Liver (tissue), 9 donors: ENCODE results near the gene KRTAP5-6. TPM values are rescaled to one million over a fixed set of nuclear protein-coding genes. Genes with fewer than 3 reads are reported as not detected.
A peak's percentile ranks its signal among the peaks of the same experiment; 100 is the strongest.
"Not testable (repeated sequence)": the region's sequence is repeated elsewhere in the genome, so short reads cannot be mapped to it uniquely, and the experiment has no call there.

Experiments used
- DNase-seq: peaks from one replicate; pipeline ENCODE4 v3.0.0-alpha.2; 2017; ENCODE audit warnings: low spot score
- H3K27ac ChIP-seq, 2 donors: one replicate each; pipeline ENCODE4 v1.7.0; 2013; ENCODE audit warnings: inconsistent platforms in 2 of 2, low read length in 2 of 2, control low read depth in 1 of 2, low read depth in 1 of 2, mild to moderate bottlenecking in 1 of 2
- H3K27me3 ChIP-seq, 4 donors: one replicate each; pipeline versions ENCODE4 v1.6.1 to v1.7.0; 2013; ENCODE audit warnings: low read length in 3 of 4, inconsistent platforms in 1 of 4, mild to moderate bottlenecking in 1 of 4, moderate library complexity in 1 of 4; ENCODE audit not compliant: control insufficient read depth in 4 of 4, insufficient read depth in 4 of 4
- H3K36me3 ChIP-seq, 4 donors: one replicate each; pipeline versions ENCODE4 v1.6.1 to v1.7.0; 2013; ENCODE audit warnings: low read length in 3 of 4, mild to moderate bottlenecking in 3 of 4, low read depth in 1 of 4, moderate library complexity in 1 of 4; ENCODE audit not compliant: control insufficient read depth in 4 of 4, insufficient read depth in 3 of 4
- H3K4me1 ChIP-seq, 4 donors: one replicate each; pipeline versions ENCODE4 v1.6.1 to v1.7.0; 2013; ENCODE audit warnings: low read length in 3 of 4, mild to moderate bottlenecking in 3 of 4, moderate library complexity in 1 of 4; ENCODE audit not compliant: control insufficient read depth in 4 of 4, insufficient read depth in 4 of 4
- H3K4me3 ChIP-seq, 3 donors: one replicate each; pipeline versions ENCODE4 v1.6.1 to v1.7.0; 2013; ENCODE audit warnings: low read length in 3 of 3, control low read depth in 1 of 3, low read depth in 1 of 3, mild to moderate bottlenecking in 1 of 3
- H3K9ac ChIP-seq, 2 donors: one replicate each; pipeline ENCODE4 v1.7.0; 2013; ENCODE audit warnings: low read length in 2 of 2, mild to moderate bottlenecking in 2 of 2, moderate library complexity in 2 of 2, control low read depth in 1 of 2, low read depth in 1 of 2
- H3K9me3 ChIP-seq, 4 donors: one replicate each; pipeline versions ENCODE4 v1.6.1 to v1.7.0; 2013; ENCODE audit warnings: low read length in 3 of 4; ENCODE audit not compliant: control insufficient read depth in 4 of 4
- FOXA2 ChIP-seq: IDR thresholded peaks from 2 replicates; pipeline ENCODE4 v1.6.1; 2016; ENCODE audit warnings: antibody characterized with exemption
- HNF4A ChIP-seq, 2 donors: conservative IDR thresholded peaks; 2 replicates each; pipeline ENCODE4 v1.6.1; 2016; ENCODE audit warnings: antibody characterized with exemption in 2 of 2, mild to moderate bottlenecking in 2 of 2
- NR2F2 ChIP-seq: IDR thresholded peaks from 2 replicates; pipeline ENCODE4 v1.6.1; 2016; ENCODE audit warnings: antibody characterized with exemption
- SP1 ChIP-seq: IDR thresholded peaks from 2 replicates; pipeline ENCODE4 v1.6.1; 2018; ENCODE audit warnings: antibody characterized with exemption, mild to moderate bottlenecking
- TAF1 ChIP-seq: conservative IDR thresholded peaks from 2 replicates; pipeline ENCODE4 v1.6.1; 2016; ENCODE audit warnings: antibody characterized with exemption, mild to moderate bottlenecking
- WGBS: extraction: QIAGEN DNeasy Blood & Tissue Kit; methylation state at CpG from one replicate; pipeline ENCODE4 v1.1.7; 2013; 5-methylcytosine and 5-hydroxymethylcytosine counted together
- polyA plus RNA-seq, 2 donors: library from polyadenylated mRNA; stranded (reverse) in 1 of 2; unstranded in 1 of 2; fragments of 200-250 nt in 1 of 2; fragments of >200 nt in 1 of 2; fragmentation: Nextera tagmentation in 1 of 2; extraction: Ambion mirVana in 1 of 2; gene quantifications; one replicate each; pipeline versions ENCODE4 v1.2.1 to v1.2.3, GENCODE V29; 2013 to 2015
- total RNA-seq, 2 donors: library from RNA; depleted of rRNA; stranded (reverse); fragments of >200 nt; gene quantifications; one replicate each; pipeline ENCODE4 v1.2.3, GENCODE V29; 2014
- TF ChIP-seq, protein P1 (sequence below): IDR thresholded peaks from 2 replicates; pipeline ENCODE4 v1.6.1; 2016; ENCODE audit warnings: antibody characterized with exemption
- donor health status: healthy.
- donor health status: healthy.
- donor health status: healthy.
- donor health status: healthy.
- donor health status: healthy.

The KRTAP5-6 gene
- total and polyA plus RNA-seq, 4 donors = 0.84 to 1.2 TPM; not detected in 2

DNA sequence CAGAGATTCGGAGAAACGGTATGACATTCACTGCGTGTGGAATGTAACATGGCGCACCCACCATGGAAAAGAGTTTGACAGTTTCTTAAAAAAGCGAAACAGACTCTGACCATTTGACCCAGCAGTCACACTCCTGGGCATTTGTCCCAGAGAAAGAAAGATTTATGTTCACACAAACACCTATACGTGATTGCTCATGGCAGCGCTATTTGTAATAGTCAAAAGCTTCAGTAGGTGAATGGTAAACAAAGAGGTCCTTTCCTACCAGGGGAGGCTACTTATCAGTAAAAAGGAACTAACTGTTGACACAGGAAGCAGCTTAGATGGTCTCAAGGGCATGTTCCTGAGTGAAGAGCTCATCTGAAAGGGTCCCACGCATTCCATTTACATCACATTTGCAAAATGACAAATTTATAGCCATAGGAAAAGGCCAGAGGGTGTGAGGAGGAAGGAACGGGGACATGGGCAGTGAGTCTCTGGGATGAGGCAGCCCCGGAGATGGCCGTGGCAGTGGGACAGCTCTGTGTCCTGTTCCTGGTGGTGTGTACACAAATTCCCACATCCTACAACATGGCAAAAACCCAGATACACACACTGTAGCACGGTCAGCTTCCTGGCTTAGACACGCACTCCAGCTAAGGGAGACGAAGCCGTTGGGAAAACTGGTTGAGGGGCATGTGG is 14.6 kb upstream of the KRTAP5-6 start (continued):
- TF ChIP-seq, protein P1, sequence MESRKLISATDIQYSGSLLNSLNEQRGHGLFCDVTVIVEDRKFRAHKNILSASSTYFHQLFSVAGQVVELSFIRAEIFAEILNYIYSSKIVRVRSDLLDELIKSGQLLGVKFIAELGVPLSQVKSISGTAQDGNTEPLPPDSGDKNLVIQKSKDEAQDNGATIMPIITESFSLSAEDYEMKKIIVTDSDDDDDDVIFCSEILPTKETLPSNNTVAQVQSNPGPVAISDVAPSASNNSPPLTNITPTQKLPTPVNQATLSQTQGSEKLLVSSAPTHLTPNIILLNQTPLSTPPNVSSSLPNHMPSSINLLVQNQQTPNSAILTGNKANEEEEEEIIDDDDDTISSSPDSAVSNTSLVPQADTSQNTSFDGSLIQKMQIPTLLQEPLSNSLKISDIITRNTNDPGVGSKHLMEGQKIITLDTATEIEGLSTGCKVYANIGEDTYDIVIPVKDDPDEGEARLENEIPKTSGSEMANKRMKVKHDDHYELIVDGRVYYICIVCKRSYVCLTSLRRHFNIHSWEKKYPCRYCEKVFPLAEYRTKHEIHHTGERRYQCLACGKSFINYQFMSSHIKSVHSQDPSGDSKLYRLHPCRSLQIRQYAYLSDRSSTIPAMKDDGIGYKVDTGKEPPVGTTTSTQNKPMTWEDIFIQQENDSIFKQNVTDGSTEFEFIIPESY = no peak
- peak; percentile 90 for TF ChIP-seq NR2F2
- TF ChIP-seq FOXA2 = peak; percentile 49
- peak; percentile 20 to 45 for TF ChIP-seq HNF4A (conservative IDR thresholded peaks at IDR 0.05)
- TF ChIP-seq TAF1 = no peak
- peak; percentile 52 for TF ChIP-seq SP1

DNA sequence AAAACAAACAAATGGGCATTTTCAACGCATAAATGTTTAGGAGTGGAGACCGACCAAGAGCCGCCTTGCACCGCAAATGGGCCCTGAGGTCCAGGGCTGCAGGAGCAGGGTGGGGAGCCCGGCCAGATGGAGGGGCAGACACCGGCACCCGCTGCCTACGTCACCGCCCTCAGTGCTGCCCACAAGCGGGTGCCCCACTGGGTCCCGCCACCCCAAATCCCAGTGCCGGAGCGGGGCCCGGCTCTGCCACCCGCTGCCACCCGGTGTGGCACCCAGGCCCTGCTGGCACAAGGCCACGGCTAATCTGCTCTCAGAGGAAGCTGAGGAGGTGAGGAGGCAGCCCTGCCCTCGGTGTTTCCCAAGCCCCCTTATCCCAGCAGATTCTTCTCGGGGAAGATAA is 13.8 kb upstream of the KRTAP5-6 start:
- DNase-seq, H3K36me3 ChIP-seq, H3K9me3 ChIP-seq, H3K27me3 ChIP-seq: not testable (repeated sequence)
- WGBS = 72% methylated on average over 19 of the region's 19 CpGs
- Histone ChIP-seq H3K4me3 (peak overlapping the region in 1 of 3 donors; percentile 33), H3K9ac (peak overlapping the region in 1 of 2 donors; percentile 74), H3K4me1 (peaks cover 6 to 14% (median 8%) of the 10 kb centered on the region in 4 donors), H3K27ac (peak overlapping the region; percentile 81 to 97)

DNA sequence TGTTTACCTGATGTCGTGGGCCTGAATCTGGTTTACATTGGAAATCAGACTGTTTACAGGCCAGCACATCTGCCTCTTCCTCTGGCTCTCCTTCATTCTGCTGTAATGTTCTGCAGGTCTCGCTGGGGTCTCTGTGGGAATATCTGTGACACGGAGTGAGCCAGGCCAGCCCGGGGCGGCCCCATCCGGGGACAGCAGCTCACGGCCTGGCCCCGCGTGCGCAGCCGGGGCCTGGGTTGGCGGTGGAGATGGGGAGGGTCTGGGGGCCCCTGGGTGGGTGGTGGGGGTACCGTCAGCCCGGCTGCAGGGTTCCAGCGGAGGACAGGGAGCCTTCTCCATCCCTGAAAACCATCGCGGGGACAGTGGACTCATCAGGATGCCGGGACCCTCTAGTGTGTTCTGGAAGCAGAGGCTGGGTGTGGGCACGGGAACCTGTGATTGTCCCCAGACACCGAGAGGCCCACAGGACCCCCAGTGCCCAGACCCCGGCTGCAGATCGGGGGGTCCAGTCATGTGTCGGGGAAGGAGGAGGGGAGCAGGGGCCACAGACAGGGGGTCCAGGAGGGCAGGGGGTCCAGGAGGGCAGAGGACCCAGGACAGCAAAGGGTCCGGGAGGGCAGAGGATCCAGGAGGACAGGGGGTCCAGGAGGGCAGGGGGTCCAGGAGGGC is 13.0 kb upstream of the KRTAP5-6 start:
- WGBS = 64% methylated on average over 16 of the region's 24 CpGs
- not testable (repeated sequence) for H3K27me3 ChIP-seq, H3K9me3 ChIP-seq, DNase-seq, H3K36me3 ChIP-seq, H3K9ac ChIP-seq
- peak overlapping the region in 1 of 3 donors; percentile 46 for H3K4me3 ChIP-seq
- peak overlapping the region; percentile 51 to 67 for H3K27ac ChIP-seq
- peaks cover 4 to 13% (median 7%) of the 10 kb centered on the region in 4 donors for H3K4me1 ChIP-seq

DNA sequence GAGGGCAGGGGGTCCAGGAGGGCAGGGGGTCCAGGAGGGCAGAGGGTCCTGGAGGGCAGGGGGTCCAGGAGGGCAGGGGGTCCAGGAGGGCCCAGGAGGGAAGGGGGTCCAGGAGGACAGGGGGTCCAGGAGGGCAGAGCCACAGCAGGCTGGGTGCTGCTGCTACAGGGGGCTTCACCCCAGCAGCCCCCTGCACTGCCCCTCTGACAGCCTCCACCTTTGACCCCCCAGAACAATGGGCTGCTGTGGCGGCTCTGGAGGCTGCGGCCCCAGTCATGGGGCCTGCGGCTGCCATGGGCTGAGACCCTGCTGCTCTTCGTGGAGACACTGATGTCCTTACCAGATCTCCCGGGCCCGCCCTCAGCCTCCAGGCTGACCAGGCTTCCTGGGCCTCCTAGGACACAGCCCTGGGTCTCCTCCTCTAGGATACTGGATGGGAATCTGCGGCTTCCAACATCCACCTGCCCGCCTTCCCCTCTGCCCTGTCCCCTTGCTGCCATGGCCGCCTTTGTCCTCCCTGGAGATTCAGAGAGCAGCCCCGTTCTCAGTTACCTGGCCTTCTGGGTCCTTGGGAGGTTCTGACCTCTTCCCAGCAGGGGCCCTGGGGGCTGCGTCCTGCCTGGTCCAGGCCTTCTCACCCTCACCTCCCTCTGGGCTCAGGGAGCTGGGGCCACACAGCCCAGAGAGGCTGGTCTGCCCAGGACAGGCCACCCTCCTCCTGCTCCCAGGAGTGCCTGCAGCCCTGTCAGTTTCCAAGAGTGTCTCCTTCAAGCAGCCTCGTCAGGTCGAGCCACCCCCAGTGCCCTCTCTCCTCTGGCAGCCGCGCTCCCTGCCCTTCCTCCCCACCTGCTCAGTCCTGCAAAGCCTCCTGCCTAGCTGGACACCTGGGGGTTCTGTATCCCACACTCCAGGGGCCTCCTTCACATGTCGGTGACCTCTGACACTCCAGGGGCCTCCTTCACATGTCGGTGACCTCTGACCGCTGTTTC is 11.8 kb upstream of the KRTAP5-6 start:
- Histone ChIP-seq H3K27ac (peak overlapping the region; percentile 81 to 96), H3K4me3 (peak overlapping the region; percentile 33 to 76 (median 35)), H3K4me1 (peaks cover 2 to 16% (median 7%) of the 10 kb centered on the region in 4 donors), H3K9ac (peak overlapping the region; percentile 57 to 92)
- H3K36me3 ChIP-seq, DNase-seq, H3K27me3 ChIP-seq, H3K9me3 ChIP-seq: not testable (repeated sequence)
- 72% methylated on average over 15 of the region's 18 CpGs for WGBS

DNA sequence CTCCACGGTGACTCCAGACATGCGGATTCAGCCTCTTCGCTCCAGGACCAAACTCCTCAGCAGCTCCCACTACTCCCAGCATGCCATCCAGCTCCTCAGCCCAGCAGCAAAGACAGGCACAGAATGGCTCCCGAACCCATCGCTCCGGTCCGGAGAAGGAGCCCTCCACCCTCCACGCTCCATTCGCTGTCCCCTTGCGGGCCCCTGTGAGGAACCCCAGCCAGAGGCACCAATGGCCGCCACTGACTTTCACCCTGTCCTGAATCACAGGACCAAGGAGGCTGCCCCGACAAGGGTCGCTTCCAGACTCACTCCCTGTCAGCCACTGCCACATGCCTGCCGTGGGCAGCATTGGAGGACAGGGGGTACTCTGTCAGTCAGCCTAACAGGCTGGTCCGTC is 10.8 kb upstream of the KRTAP5-6 start:
- not testable (repeated sequence) for H3K9ac ChIP-seq, DNase-seq, H3K27me3 ChIP-seq, H3K9me3 ChIP-seq, H3K36me3 ChIP-seq
- Histone ChIP-seq H3K4me1 (peaks cover 6 to 20% (median 11%) of the 10 kb centered on the region in 4 donors), H3K4me3 (peak overlapping the region in 2 of 3 donors; percentile 21 to 66), H3K27ac (peak overlapping the region; percentile 51 to 82)
- 76% methylated on average over 12 of the region's 15 CpGs for WGBS

DNA sequence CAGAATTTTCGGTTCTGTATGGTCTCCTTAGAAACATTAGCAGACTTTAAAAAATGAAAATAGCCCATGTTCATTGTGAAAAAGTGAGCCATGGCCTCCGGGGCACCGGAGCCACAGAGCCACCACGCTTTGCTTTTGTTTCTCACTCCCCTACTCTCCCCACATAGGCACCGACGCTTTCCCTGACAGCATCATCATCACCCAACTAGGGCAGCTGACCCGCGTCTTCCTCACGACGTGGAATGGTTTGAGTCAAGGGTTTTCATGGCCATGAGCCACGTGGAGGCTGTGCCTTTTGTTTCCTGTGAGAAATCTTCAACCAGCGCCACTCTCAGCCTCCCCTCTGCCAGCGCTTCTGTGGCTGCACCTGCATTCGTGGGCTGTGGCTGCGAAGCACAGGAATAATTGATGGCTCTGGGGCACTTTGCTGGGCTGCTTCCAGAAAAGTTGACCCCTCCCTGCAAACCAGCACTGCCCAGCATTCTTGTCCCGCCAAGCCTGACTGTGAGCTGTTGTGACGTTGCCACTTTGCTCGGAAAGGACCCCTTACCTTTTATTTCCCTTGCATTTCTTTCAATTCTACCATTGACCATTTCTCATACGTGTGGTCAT is 8.6 kb upstream of the KRTAP5-6 start:
- WGBS = 58% methylated on average over 19 of the region's 19 CpGs
- H3K4me1 ChIP-seq = peaks cover 16 to 31% (median 21%) of the 10 kb centered on the region in 4 donors
- peak overlapping the region in 1 of 3 donors; percentile 23 for H3K4me3 ChIP-seq
- not testable (repeated sequence) for H3K36me3 ChIP-seq, H3K27me3 ChIP-seq, H3K9ac ChIP-seq, DNase-seq, H3K9me3 ChIP-seq
- H3K27ac ChIP-seq = peak overlapping the region; percentile 92 to 99
